Right lobe of liver (tissue), 6 donors: ENCODE measurements around the gene LMOD3. TPM values are rescaled to one million over a fixed set of nuclear protein-coding genes. Genes with fewer than 3 reads are reported as not detected.

Experiments used
- ATAC-seq, 4 donors: fragments of 200-7000 bp; cut with Tn5 transposase; one replicate each; pipeline ENCODE4 v1.9.1; 2020; ENCODE audit warnings: mild to moderate bottlenecking in 4 of 4, moderate library complexity in 4 of 4
- DNase-seq, 3 donors: peaks; one replicate each; pipeline ENCODE4 v3.0.0-alpha.2; 2020
- H3K27ac ChIP-seq, 3 donors: fragments of 200-600 bp; one replicate each; pipeline ENCODE4 v1.8.0; 2022
- H3K27me3 ChIP-seq, 2 donors: fragments of 200-600 bp; one replicate each; pipeline ENCODE4 v1.8.0; 2022
- H3K36me3 ChIP-seq, 4 donors: fragments of 200-600 bp; sonication (generic) in 1 of 4; one replicate each; pipeline versions ENCODE4 v1.5.1 to v1.8.0; 2017 to 2022; ENCODE audit warnings: control low read depth in 1 of 4
- H3K4me1 ChIP-seq, 4 donors: fragments of 200-600 bp; sonication (generic) in 1 of 4; one replicate each; pipeline versions ENCODE4 v1.5.1 to v1.8.0; 2017 to 2022; ENCODE audit warnings: control low read depth in 1 of 4
- H3K4me3 ChIP-seq, 3 donors: fragments of 200-600 bp; one replicate each; pipeline ENCODE4 v1.8.0; 2022
- H3K9me3 ChIP-seq, 4 donors: fragments of 200-600 bp; sonication (generic) in 1 of 4; one replicate each; pipeline versions ENCODE4 v1.5.1 to v1.8.0; 2017 to 2022; ENCODE audit warnings: control low read depth in 1 of 4
- POLR2A ChIP-seq: fragments of 450-650 bp; IDR thresholded peaks from one replicate; pipeline ENCODE4 v1.6.1; 2017; ENCODE audit warnings: antibody characterized with exemption, mild to moderate bottlenecking
- WGBS: methylation state at CpG from one replicate; pipeline ENCODE4 v1.1.6; 2018; ENCODE audit warnings: low coverage, low lambda C conversion rate; ENCODE audit not compliant: insufficient coverage; ENCODE audit errors: missing lambda C conversion rate; 5-methylcytosine and 5-hydroxymethylcytosine counted together
- intact Hi-C, 2 donors: fragments of 100-400 bp; cut with DNase I; formaldehyde crosslinking; loops; one replicate each; pipeline versions ENCODE4 v1.11.2 to v1.14.1; 2022
- total RNA-seq, 6 experiments: library from RNA; depleted of rRNA in 2 of 6; stranded (reverse); fragments of >200 nt in 2 of 6; fragmentation: NEBNext Ultra II Directional in 3 of 6; extraction: Animal tissue kit (Norgen Biotek cat#: 25700) in 3 of 6; gene quantifications; one replicate each; pipeline versions ENCODE4 v1.1.0 to v1.2.4, GENCODE V29; 2016 to 2023
- TF ChIP-seq, protein P1 (sequence below), 4 donors: fragments of 200-600 bp in 3 of 4; fragments of 450-650 bp in 1 of 4; IDR thresholded peaks; one replicate each; pipeline versions ENCODE4 v1.5.1 to v1.8.0; 2016 to 2022; ENCODE audit warnings: antibody characterized with exemption in 4 of 4, mild to moderate bottlenecking in 2 of 4
- donor health status: DM: no; HTN: yes; CAD: no.
- donor health status: DM: no; HTN: no; CAD: no.
- donor health status: DM: no; HTN: no; CAD: no.
- donor health status: DM: no; HTN: yes; CAD: no.
- donor health status: DM: no; HTN: yes; CAD: no.

LMOD3 gene
- total RNA-seq, 6 experiments from 2014 or later, result 0.07 to 0.25 (median 0.13) TPM; not detected in 3

DNA sequence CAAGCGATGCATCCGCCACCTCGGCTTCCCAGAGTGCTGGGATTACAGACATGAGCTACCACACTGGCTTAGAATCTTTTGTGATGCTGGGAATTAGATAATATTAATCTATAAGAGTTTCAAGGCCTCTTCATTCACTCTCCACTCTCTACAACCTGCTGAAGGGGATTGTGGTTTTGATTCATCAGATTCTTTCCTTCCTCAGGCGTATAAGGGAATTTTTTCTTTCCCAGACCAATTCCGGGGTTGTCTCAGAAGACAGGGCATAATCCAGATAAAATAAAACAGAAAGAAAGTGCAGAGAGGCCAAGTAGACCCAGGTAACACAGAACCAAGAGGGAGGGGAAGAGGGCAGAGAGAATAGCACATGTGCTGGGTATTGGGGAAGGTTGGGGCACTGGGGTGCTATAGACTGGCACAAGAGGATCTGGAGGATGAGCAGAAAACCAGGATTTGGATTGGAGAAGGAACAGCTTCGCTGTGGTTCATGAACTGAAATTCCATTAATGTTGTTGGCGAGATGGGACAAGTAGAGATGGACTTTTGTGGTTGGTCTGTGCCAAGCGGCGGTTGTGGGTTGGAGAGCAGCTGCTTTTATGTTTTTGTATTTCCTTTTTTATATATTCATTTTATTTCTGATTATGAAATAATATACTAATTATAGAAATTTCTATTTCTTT, 24.8 kb downstream of the LMOD3 start:
- no peak for DNase-seq
- TF ChIP-seq, protein P1, sequence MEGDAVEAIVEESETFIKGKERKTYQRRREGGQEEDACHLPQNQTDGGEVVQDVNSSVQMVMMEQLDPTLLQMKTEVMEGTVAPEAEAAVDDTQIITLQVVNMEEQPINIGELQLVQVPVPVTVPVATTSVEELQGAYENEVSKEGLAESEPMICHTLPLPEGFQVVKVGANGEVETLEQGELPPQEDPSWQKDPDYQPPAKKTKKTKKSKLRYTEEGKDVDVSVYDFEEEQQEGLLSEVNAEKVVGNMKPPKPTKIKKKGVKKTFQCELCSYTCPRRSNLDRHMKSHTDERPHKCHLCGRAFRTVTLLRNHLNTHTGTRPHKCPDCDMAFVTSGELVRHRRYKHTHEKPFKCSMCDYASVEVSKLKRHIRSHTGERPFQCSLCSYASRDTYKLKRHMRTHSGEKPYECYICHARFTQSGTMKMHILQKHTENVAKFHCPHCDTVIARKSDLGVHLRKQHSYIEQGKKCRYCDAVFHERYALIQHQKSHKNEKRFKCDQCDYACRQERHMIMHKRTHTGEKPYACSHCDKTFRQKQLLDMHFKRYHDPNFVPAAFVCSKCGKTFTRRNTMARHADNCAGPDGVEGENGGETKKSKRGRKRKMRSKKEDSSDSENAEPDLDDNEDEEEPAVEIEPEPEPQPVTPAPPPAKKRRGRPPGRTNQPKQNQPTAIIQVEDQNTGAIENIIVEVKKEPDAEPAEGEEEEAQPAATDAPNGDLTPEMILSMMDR (IDR thresholded peaks at IDR 0.05), result no peak
- no peak for TF ChIP-seq POLR2A
- no peak overlapping the region for H3K27ac ChIP-seq
- no peaks in the 10 kb centered on the region for H3K9me3 ChIP-seq
- 62% methylated on average over 6 of the region's 9 CpGs for WGBS
- H3K4me1 ChIP-seq, result peaks cover 0 to 16% (median 5%) of the 10 kb centered on the region in 4 donors
- peaks cover 0 to 16% (median 2%) of the 10 kb centered on the region in 4 donors for H3K36me3 ChIP-seq
- H3K4me3 ChIP-seq, result no peak overlapping the region
- intact Hi-C loops, result no loop called here
- ATAC-seq, result no peak
- H3K27me3 ChIP-seq, result no peaks in the 10 kb centered on the region

DNA sequence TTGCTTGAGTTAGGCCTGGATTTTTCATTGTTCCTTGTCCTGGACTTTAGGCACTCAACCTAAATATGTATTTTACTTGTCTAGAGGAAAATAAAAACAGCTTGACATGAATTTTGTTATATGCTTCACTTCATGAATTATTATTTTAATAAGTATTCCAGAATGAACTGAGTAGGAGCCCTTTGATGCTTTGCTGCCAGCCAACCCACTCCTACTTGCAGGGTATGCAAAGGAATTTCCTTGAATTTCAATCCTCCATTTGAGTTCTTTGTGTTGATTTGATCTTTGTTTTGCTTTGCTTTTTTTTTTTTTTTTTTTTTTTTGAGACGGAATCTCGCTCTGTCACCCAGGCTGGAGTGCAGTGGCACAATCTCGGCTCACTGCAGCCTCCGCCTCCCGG, 26.1 kb downstream of the LMOD3 start:
- Histone ChIP-seq H3K36me3 (peaks cover 0 to 5% (median 0%) of the 10 kb centered on the region in 4 donors), H3K4me1 (peaks cover 0 to 29% (median 11%) of the 10 kb centered on the region in 4 donors), H3K27me3 (no peaks in the 10 kb centered on the region), H3K9me3 (no peaks in the 10 kb centered on the region), H3K4me3 (no peak overlapping the region), H3K27ac (no peak overlapping the region)
- no peak for ATAC-seq
- no CpG with 5 or more reads among the region's 5 CpGs for WGBS
- no peak for DNase-seq
- TF ChIP-seq, protein P1 (IDR thresholded peaks at IDR 0.05), result no peak
- no peak for TF ChIP-seq POLR2A
- intact Hi-C loops, result no loop called here

DNA sequence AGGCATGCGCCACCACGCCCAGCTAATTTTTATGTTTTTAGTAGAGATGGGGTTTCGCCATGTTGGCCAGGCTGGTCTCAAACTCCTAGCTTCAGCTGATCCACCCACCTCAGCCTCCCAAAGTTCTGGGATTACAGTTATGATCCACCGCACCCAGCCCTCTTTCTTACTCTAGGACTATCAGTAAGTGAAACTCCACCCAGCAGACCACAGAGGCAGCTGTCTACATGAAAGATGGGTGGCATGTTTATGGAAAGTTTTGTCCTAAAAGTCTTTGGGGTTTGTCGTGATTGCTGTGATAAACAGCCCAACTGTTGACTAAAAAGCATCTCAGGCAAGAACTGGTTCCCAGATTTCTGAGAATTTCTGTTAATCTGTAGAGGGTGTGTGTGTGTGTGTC, 26.8 kb downstream of the LMOD3 start:
- DNase-seq (no peak), ATAC-seq (no peak)
- Histone ChIP-seq H3K27me3 (no peaks in the 10 kb centered on the region), H3K36me3 (peaks cover 0 to 5% (median 0%) of the 10 kb centered on the region in 4 donors), H3K4me1 (peaks cover 0 to 32% (median 14%) of the 10 kb centered on the region in 4 donors), H3K9me3 (no peaks in the 10 kb centered on the region), H3K4me3 (no peak overlapping the region), H3K27ac (no peak overlapping the region)
- intact Hi-C loops, result no loop called here
- 89% methylated on average over 5 of the region's 5 CpGs for WGBS
- no peak for TF ChIP-seq POLR2A
- TF ChIP-seq, protein P1 (IDR thresholded peaks at IDR 0.05), result no peak

DNA sequence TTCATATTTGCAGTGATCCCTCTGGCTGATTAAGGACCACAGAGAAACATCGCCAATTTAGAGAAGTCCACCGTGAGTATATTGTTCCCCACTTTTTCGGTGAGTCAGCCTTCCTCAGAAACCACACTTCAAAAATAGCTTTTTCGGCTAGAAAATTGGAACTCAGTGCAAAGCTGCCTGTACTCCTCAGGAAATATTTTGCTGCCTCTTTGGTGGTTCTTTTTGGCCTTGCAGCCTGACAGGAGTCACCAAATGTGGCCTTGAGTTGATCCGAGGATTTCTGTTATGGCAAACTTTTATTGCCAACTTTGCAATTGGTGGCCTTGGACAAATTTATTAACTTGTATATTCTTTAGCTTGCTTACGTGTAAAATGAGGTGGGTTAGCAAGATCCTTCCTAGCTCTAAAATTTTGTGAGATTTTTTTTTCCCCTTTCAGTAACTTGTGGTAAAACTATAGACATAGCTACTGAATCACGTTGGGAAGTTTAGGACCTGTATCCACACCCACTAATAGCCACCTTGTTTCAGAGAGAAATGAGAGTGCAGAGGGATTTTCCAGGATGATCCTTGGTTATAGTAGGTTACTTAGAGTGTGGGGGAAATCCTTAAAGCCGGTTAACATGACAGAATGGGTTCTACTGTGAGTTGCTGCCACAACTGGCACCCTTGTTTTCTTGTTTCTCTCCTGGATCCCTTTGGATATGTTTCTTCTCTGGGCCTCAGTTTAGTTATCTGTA, 27.8 kb downstream of the LMOD3 start:
- no peaks in the 10 kb centered on the region for H3K27me3 ChIP-seq
- WGBS, result 41% methylated on average over 8 of the region's 8 CpGs
- peaks cover 0 to 34% (median 17%) of the 10 kb centered on the region in 4 donors for H3K4me1 ChIP-seq
- no peaks in the 10 kb centered on the region for H3K36me3 ChIP-seq
- DNase-seq (no peak), ATAC-seq (peak in 2 of 4 donors; percentile 20 to 28)
- H3K9me3 ChIP-seq, result no peaks in the 10 kb centered on the region
- no peak for TF ChIP-seq POLR2A
- TF ChIP-seq, protein P1 (IDR thresholded peaks at IDR 0.05), result no peak
- intact Hi-C loops, result no loop called here
- H3K4me3 ChIP-seq, result no peak overlapping the region
- H3K27ac ChIP-seq, result peak overlapping the region in 2 of 3 donors; percentile 3 to 68
